ENCODE data around the gene GLRA3.
"Not testable (repeated sequence)": the region's sequence is repeated elsewhere in the genome, so short reads cannot be mapped to it uniquely, and the experiment has no call there.

The GLRA3 gene

GRCh38 chr4:174808836-174809235 is 20.2 kb downstream of the GLRA3 start:
- no peak for DNase-seq

- DNase-seq = no peak
Measured at GRCh38 chr4:174808119-174808518, 20.9 kb downstream of the GLRA3 start.

GRCh38 chr4:174805746-174806145 is 23.3 kb downstream of the GLRA3 start:
- no peak for DNase-seq

- DNase-seq = no peak
Measured at GRCh38 chr4:174794543-174795094, 34.4 kb downstream of the GLRA3 start.

- DNase-seq = no peak
Measured at GRCh38 chr4:174789657-174790056, 39.4 kb downstream of the GLRA3 start.

- not testable (repeated sequence) for DNase-seq
Measured at GRCh38 chr4:174778274-174778986, 50.6 kb downstream of the GLRA3 start.

GRCh38 chr4:174775366-174775765 is 53.7 kb downstream of the GLRA3 start:
- DNase-seq = no peak

- peak; percentile 39 for DNase-seq
Measured at GRCh38 chr4:174764105-174764729, 64.8 kb downstream of the GLRA3 start.

- no peak for DNase-seq
Measured at GRCh38 chr4:174763454-174764104, 65.5 kb downstream of the GLRA3 start.

GRCh38 chr4:174761451-174761850 is 67.6 kb downstream of the GLRA3 start:
- DNase-seq = no peak

GRCh38 chr4:174757736-174758135 is 71.3 kb downstream of the GLRA3 start:
- no peak for DNase-seq

GRCh38 chr4:174753021-174753420 is 76.0 kb downstream of the GLRA3 start:
- DNase-seq = no peak

GRCh38 chr4:174752026-174752425 is 77.0 kb downstream of the GLRA3 start:
- DNase-seq = no peak

GRCh38 chr4:174749091-174749490 is 80.0 kb downstream of the GLRA3 start:
- DNase-seq = no peak

GRCh38 chr4:174746710-174747109 is 82.3 kb downstream of the GLRA3 start:
- no peak for DNase-seq

GRCh38 chr4:174742561-174742960 is 86.5 kb downstream of the GLRA3 start:
- DNase-seq = no peak

- no peak for DNase-seq
Measured at GRCh38 chr4:174739576-174739975, 89.5 kb downstream of the GLRA3 start.

- DNase-seq = no peak
Measured at GRCh38 chr4:174734181-174734580, 94.9 kb downstream of the GLRA3 start.

GRCh38 chr4:174717828-174718227 is 111.2 kb downstream of the GLRA3 start:
- DNase-seq = no peak

- DNase-seq = no peak
Measured at GRCh38 chr4:174716986-174717770, 111.9 kb downstream of the GLRA3 start.

- DNase-seq = peak; percentile 49
Measured at GRCh38 chr4:174714393-174715211, 114.4 kb downstream of the GLRA3 start.

GRCh38 chr4:174713821-174714220 is 115.2 kb downstream of the GLRA3 start:
- no peak for DNase-seq
